Calu3 (cell line): ENCODE results near the gene BBLN. TPM values are rescaled to one million over a fixed set of nuclear protein-coding genes. Genes with fewer than 3 reads are reported as not detected.

Experiments
- BruUV-seq: library from RNA; stranded (reverse); fragments of 400-500 nt; replicated peaks from 2 replicates; lab custom pipeline; 2021; lab: Mats Ljungman, UMichigan
- CTCF ChIA-PET: fragments of 300-600 bp; sonication (Branson Sonifier 250); formaldehyde crosslinking; loops from one replicate; lab custom pipeline; 2022; ENCODE audit warnings: antibody characterized with exemption; lab: Charles Lee
- DNase-seq: peaks from one replicate; pipeline ENCODE4 v3.0.0; 2022
- H3K27ac Mint-ChIP-seq: one replicate; pipeline ENCODE4 v1.8.0; 2022; ENCODE audit warnings: mixed read lengths; ENCODE audit not compliant: unreplicated experiment
- H3K27me3 Mint-ChIP-seq: one replicate; pipeline ENCODE4 v1.8.0; 2022; ENCODE audit warnings: mixed read lengths; ENCODE audit not compliant: unreplicated experiment
- H3K36me3 Mint-ChIP-seq: one replicate; pipeline ENCODE4 v1.8.0; 2022; ENCODE audit warnings: mild to moderate bottlenecking, moderate library complexity, mixed read lengths; ENCODE audit not compliant: insufficient read depth, unreplicated experiment
- H3K4me1 Mint-ChIP-seq: one replicate; pipeline ENCODE4 v1.8.0; 2022; ENCODE audit warnings: mild to moderate bottlenecking, low read depth, mixed read lengths; ENCODE audit not compliant: unreplicated experiment
- H3K4me3 Mint-ChIP-seq: one replicate; pipeline ENCODE4 v1.8.0; 2022; ENCODE audit warnings: mild to moderate bottlenecking, low read depth, moderate library complexity, mixed read lengths; ENCODE audit not compliant: unreplicated experiment
- H3K9me3 Mint-ChIP-seq: one replicate; pipeline ENCODE4 v1.8.0; 2022; ENCODE audit warnings: low read depth, mixed read lengths; ENCODE audit not compliant: unreplicated experiment
- intact Hi-C: fragments of 100-400 bp; cut with micrococcal nuclease; formaldehyde crosslinking; loops from one replicate; pipeline ENCODE4 v1.10.0; 2022; ENCODE audit not compliant: unreplicated experiment
- total RNA-seq: library from RNA; stranded (reverse); gene quantifications from 2 replicates; pipeline ENCODE4 v1.2.3, GENCODE V29; 2022
- TF ChIP-seq, protein P1 (sequence below): fragments of 200-600 bp; IDR thresholded peaks from one replicate; pipeline ENCODE4 v1.8.0; 2022; ENCODE audit warnings: antibody characterized with exemption; ENCODE audit not compliant: unreplicated experiment

The BBLN gene
- total RNA-seq, 1 experiment from 2014 or later = 82.3 TPM

DNA sequence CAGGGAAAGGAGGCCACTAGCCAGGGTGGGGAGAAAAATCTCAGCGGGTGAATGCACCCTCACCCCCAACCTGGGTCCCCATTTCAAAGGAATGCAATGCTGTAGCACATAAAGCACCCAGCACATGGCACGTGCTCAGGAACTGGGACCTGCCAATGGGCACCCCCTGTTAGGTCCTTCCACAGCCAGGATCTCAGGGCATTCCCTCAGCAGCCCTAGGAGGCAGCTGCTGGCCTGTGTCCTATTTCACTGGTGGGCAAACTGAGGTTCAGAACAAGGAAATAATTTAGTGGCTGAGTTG is 51.9 kb downstream of the BBLN start:
- H3K4me3 Mint-ChIP-seq = peak overlapping the region; percentile 22
- no peaks in the 10 kb centered on the region for H3K27me3 Mint-ChIP-seq
- peaks cover 19% of the 10 kb centered on the region for H3K36me3 Mint-ChIP-seq
- CTCF ChIA-PET = interaction anchor here (1.0 kb wide), 1 partner anchor 19 kb away, joined by 3 read pairs; no protein-coding TSS in a partner anchor
- H3K27ac Mint-ChIP-seq = peak overlapping the region; percentile 27
- TF ChIP-seq, protein P1, sequence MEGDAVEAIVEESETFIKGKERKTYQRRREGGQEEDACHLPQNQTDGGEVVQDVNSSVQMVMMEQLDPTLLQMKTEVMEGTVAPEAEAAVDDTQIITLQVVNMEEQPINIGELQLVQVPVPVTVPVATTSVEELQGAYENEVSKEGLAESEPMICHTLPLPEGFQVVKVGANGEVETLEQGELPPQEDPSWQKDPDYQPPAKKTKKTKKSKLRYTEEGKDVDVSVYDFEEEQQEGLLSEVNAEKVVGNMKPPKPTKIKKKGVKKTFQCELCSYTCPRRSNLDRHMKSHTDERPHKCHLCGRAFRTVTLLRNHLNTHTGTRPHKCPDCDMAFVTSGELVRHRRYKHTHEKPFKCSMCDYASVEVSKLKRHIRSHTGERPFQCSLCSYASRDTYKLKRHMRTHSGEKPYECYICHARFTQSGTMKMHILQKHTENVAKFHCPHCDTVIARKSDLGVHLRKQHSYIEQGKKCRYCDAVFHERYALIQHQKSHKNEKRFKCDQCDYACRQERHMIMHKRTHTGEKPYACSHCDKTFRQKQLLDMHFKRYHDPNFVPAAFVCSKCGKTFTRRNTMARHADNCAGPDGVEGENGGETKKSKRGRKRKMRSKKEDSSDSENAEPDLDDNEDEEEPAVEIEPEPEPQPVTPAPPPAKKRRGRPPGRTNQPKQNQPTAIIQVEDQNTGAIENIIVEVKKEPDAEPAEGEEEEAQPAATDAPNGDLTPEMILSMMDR = no peak
- no peaks in the 10 kb centered on the region for H3K9me3 Mint-ChIP-seq
- no TSS peak for BruUV-seq
- peaks cover 27% of the 10 kb centered on the region for H3K4me1 Mint-ChIP-seq
- no peak for DNase-seq
- intact Hi-C loops = no loop called here

Other genes starting within 250 kb of the BBLN start
- 11.8 and 12.8 TPM in 2 replicates for gene ST6GALNAC4, start 243.2 kb upstream of the BBLN start, total RNA-seq
- gene PIP5KL1, start 229.5 kb upstream of the BBLN start, total RNA-seq = 0.17 and 1.1 TPM in 2 replicates
- 31.5 and 39.9 TPM in 2 replicates for gene DPM2, start 222.4 kb upstream of the BBLN start, total RNA-seq
- 80.7 and 84.6 TPM in 2 replicates for gene EEIG1, start 179.3 kb upstream of the BBLN start, total RNA-seq
- 6.7 and 9.0 TPM in 2 replicates for gene NAIF1, start 92.9 kb upstream of the BBLN start, total RNA-seq
- gene SLC25A25, start 92.0 kb upstream of the BBLN start, total RNA-seq = 19.5 and 22.1 TPM in 2 replicates
- 121 and 137 TPM in 2 replicates for gene PTGES2, start 32.5 kb upstream of the BBLN start, total RNA-seq
- gene LCN2, start 10.8 kb upstream of the BBLN start, total RNA-seq = 2,733 and 4,208 TPM in 2 replicates
- 85.8 and 93.7 TPM in 2 replicates for gene CIZ1, start 31.3 kb downstream of the BBLN start, total RNA-seq
- gene DNM1, start 43.1 kb downstream of the BBLN start, total RNA-seq = 30.8 and 40.0 TPM in 2 replicates
- gene GOLGA2, start 115.7 kb downstream of the BBLN start, total RNA-seq = 69.6 and 77.2 TPM in 2 replicates
- 9.6 and 9.7 TPM in 2 replicates for gene SWI5, start 116.0 kb downstream of the BBLN start, total RNA-seq
- gene TRUB2, start 162.2 kb downstream of the BBLN start, total RNA-seq = 22.5 and 25.9 TPM in 2 replicates
- gene COQ4, start 162.6 kb downstream of the BBLN start, total RNA-seq = 34.0 and 37.3 TPM in 2 replicates
- gene SLC27A4, start 180.3 kb downstream of the BBLN start, total RNA-seq = 13.8 and 15.3 TPM in 2 replicates
- gene URM1, start 211.1 kb downstream of the BBLN start, total RNA-seq = 38.6 and 40.2 TPM in 2 replicates